SK-N-SH (cell line): ENCODE results near the gene MYMK. TPM values are rescaled to one million over a fixed set of nuclear protein-coding genes. Genes with fewer than 3 reads are reported as not detected.
A peak's percentile ranks its signal among the peaks of the same experiment; 100 is the strongest.

Experiments used
- CTCF ChIA-PET: fragments of 300-600, 350-600 bp; formaldehyde crosslinking; extraction: SDS; loops from one replicate; lab custom pipeline; 2021; lab: Yijun Ruan, JAX
- POLR2A ChIA-PET: fragments of 350-600 bp; sonication (Branson Sonifier 250); formaldehyde crosslinking; extraction: SDS; loops from one replicate; lab custom pipeline; 2020; ENCODE audit warnings: antibody characterized with exemption, inconsistent platforms; lab: Yijun Ruan, JAX
- DNase-seq: peaks from one replicate; pipeline ENCODE4 v3.0.0; 2012
- H2AFZ ChIP-seq: fragments of 200-600 bp; sonication (generic); 2 replicates; pipeline ENCODE4 v1.8.1; 2016; ENCODE audit warnings: antibody characterized with exemption, mild to moderate bottlenecking, low read depth
- H3F3A ChIP-seq: fragments of 200-600 bp; sonication (generic); replicated peaks from 2 replicates; pipeline ENCODE3; 2016; ENCODE audit warnings: antibody characterized with exemption, mild to moderate bottlenecking; ENCODE audit not compliant: insufficient read depth
- H3K27ac ChIP-seq, 2 experiments: fragments of 200-500 bp in 1 of 2; fragments of 200-600 bp in 1 of 2; sonication (Bioruptor generic) in 1 of 2; sonication (generic), shearing (Covaris generic) in 1 of 2; 2 replicates each; pipeline versions ENCODE4 v1.5.1 to v1.6.1; 2014 to 2016; ENCODE audit warnings: low read depth in 2 of 2, inconsistent platforms in 1 of 2, low read length in 1 of 2, mild to moderate bottlenecking in 1 of 2, mixed read lengths in 1 of 2
- H3K27me3 ChIP-seq: fragments of 200-600 bp; sonication (generic), shearing (Covaris generic); 2 replicates; pipeline ENCODE4 v1.6.1; 2016; ENCODE audit warnings: mixed run types; ENCODE audit not compliant: insufficient read depth
- H3K36me3 ChIP-seq, 2 experiments: fragments of 200-500 bp in 1 of 2; fragments of 200-600 bp in 1 of 2; sonication (Bioruptor generic) in 1 of 2; sonication (generic) in 1 of 2; replicated peaks in 1 of 2; 2 replicates each; pipeline versions ENCODE3 to v1.5.1; 2014 to 2016; ENCODE audit warnings: low read length in 1 of 2, mild to moderate bottlenecking in 1 of 2; ENCODE audit not compliant: insufficient read depth in 2 of 2, control insufficient read depth in 1 of 2
- H3K4me1 ChIP-seq, 2 experiments: fragments of 200-500 bp in 1 of 2; fragments of 200-600 bp in 1 of 2; sonication (Bioruptor generic) in 1 of 2; sonication (generic), shearing (Covaris generic) in 1 of 2; 2 replicates each; pipeline versions ENCODE4 v1.5.1 to v1.6.1; 2014 to 2016; ENCODE audit warnings: low read depth in 1 of 2, low read length in 1 of 2, mixed run types in 1 of 2; ENCODE audit not compliant: insufficient read depth in 2 of 2, control insufficient read depth in 1 of 2
- H3K4me2 ChIP-seq: fragments of 200-600 bp; sonication (generic), shearing (Covaris generic); 2 replicates; pipeline ENCODE4 v1.6.1; 2017; ENCODE audit warnings: mixed run types
- H3K4me3 ChIP-seq, 2 experiments: fragments of 200-500 bp in 1 of 2; fragments of 200-600 bp in 1 of 2; sonication (Bioruptor generic) in 1 of 2; sonication (generic), shearing (Covaris generic) in 1 of 2; 2 replicates each; pipeline versions ENCODE4 v1.5.1 to v1.8.1; 2014 to 2016; ENCODE audit warnings: low read depth in 2 of 2, inconsistent platforms in 1 of 2, low read length in 1 of 2, mild to moderate bottlenecking in 1 of 2, mixed read lengths in 1 of 2, moderate library complexity in 1 of 2
- H3K79me2 ChIP-seq: fragments of 200-600 bp; sonication (generic); 2 replicates; pipeline ENCODE4 v1.8.1; 2017; ENCODE audit warnings: mild to moderate bottlenecking; ENCODE audit not compliant: insufficient read depth
- H3K9ac ChIP-seq: fragments of 200-600 bp; sonication (generic); 2 replicates; pipeline ENCODE4 v1.6.1; 2017; ENCODE audit warnings: mixed run types
- H3K9me2 ChIP-seq: fragments of 200-600 bp; sonication (generic); 2 replicates; pipeline ENCODE4 v1.6.1; 2017; ENCODE audit warnings: mixed run types
- H3K9me3 ChIP-seq: fragments of 200-600 bp; sonication (generic); 2 replicates; pipeline ENCODE4 v1.6.1; 2017; ENCODE audit warnings: mixed run types, mild to moderate bottlenecking, moderate library complexity
- H4K20me1 ChIP-seq: fragments of 200-600 bp; sonication (generic); 2 replicates; pipeline ENCODE4 v1.6.1; 2017; ENCODE audit warnings: mild to moderate bottlenecking, mixed run types; ENCODE audit not compliant: insufficient read depth
- CHD2 ChIP-seq: fragments of 150-350 bp; IDR thresholded peaks from 2 replicates; pipeline ENCODE4 v1.6.1; 2018; ENCODE audit warnings: low read length; ENCODE audit not compliant: partially characterized antibody
- FOXM1 ChIP-seq: IDR thresholded peaks from 2 replicates; pipeline ENCODE4 v1.4.0; 2012; ENCODE audit warnings: low read depth, mild to moderate bottlenecking
- GABPA ChIP-seq: IDR thresholded peaks from 2 replicates; pipeline ENCODE4 v1.4.0; 2012; ENCODE audit warnings: low read depth, mild to moderate bottlenecking
- IRF3 ChIP-seq: fragments of 150-350 bp; IDR thresholded peaks from 2 replicates; pipeline ENCODE4 v1.6.1; 2016; ENCODE audit warnings: mild to moderate bottlenecking, low read depth, low read length
- NFIC ChIP-seq: IDR thresholded peaks from 2 replicates; pipeline ENCODE4 v1.4.0; 2012; ENCODE audit warnings: borderline replicate concordance
- PBX3 ChIP-seq: IDR thresholded peaks from 2 replicates; pipeline ENCODE4; 2012
- POLR2AphosphoS5 ChIP-seq: IDR thresholded peaks from 2 replicates; pipeline ENCODE4 v1.6.1; 2012; ENCODE audit warnings: low read depth, low read length
- RAD21 ChIP-seq: IDR thresholded peaks from 2 replicates; pipeline ENCODE4 v1.6.1; 2012; ENCODE audit warnings: mild to moderate bottlenecking, low read length
- REST ChIP-seq: IDR thresholded peaks from 2 replicates; pipeline ENCODE4 v1.6.1; 2012; ENCODE audit warnings: mild to moderate bottlenecking, low read depth, low read length, moderate library complexity
- RFX5 ChIP-seq: IDR thresholded peaks from 2 replicates; pipeline ENCODE4 v1.6.1; 2012; ENCODE audit warnings: mild to moderate bottlenecking, improper control_type of control experiment, low read length
- SIN3A ChIP-seq: IDR thresholded peaks from 2 replicates; pipeline ENCODE4 v1.6.1; 2012; ENCODE audit warnings: low read depth, mild to moderate bottlenecking, low read length, moderate library complexity, borderline replicate concordance
- YY1 ChIP-seq: IDR thresholded peaks from 2 replicates; pipeline ENCODE4 v1.4.0; 2012; ENCODE audit warnings: low read depth, mild to moderate bottlenecking
- WGBS: methylation state at CpG from one replicate; pipeline ENCODE4 v1.1.6; 2017; ENCODE audit warnings: low lambda C conversion rate; 5-methylcytosine and 5-hydroxymethylcytosine counted together
- polyA plus RNA-seq, 3 experiments: library from polyadenylated mRNA; depleted of rRNA; stranded (reverse); fragments of >200 nt; gene quantifications; 2 replicates each; pipeline ENCODE4 v1.2.3, GENCODE V29; 2012

The MYMK gene
- polyA plus RNA-seq, 1 of the 3 experiments (the other 2 are of a cell fraction) = not detected

GRCh38 chr9:133566817-133567216, 42.1 kb upstream of the MYMK start:
- CTCF ChIA-PET = interaction anchor here (0.6 kb wide), 1 partner anchor 26 kb away, joined by 3 read pairs; no protein-coding TSS in a partner anchor
- Histone ChIP-seq H3K9ac (no peak overlapping the region), H3K36me3 (no peaks in the 10 kb centered on the region), H3K9me2 (no peaks in the 10 kb centered on the region), H3K4me3 (no peak overlapping the region), H3F3A (no peaks in the 10 kb centered on the region), H3K27ac (no peak overlapping the region; a peak in 1 of 4 replicates), H3K27me3 (0 out of 2 replicates have a peak, but pooled peaks cover 10% of the 10 kb centered on the region), H3K4me1 (peaks cover 0 to 63% of the 10 kb centered on the region in 2 experiments; a peak in 2 of 4 replicates), H2AFZ (no peak overlapping the region), H3K79me2 (no peaks in the 10 kb centered on the region), H4K20me1 (no peaks in the 10 kb centered on the region), H3K9me3 (no peaks in the 10 kb centered on the region), H3K4me2 (no peak overlapping the region)
- TF ChIP-seq SIN3A (no peak), IRF3 (no peak)
- 83% methylated on average over 10 of the region's 17 CpGs for WGBS
- POLR2A ChIA-PET = interaction anchor here (0.9 kb wide), 1 partner anchor 30 kb away, joined by 3 read pairs; no protein-coding TSS in a partner anchor
- no peak for DNase-seq

GRCh38 chr9:133566382-133566781, 41.6 kb upstream of the MYMK start:
- 43% methylated on average over 1 of the region's 14 CpGs for whole genome bisulfite sequencing
- Histone ChIP-seq H3K27me3 (0 out of 2 replicates have a peak, but pooled peaks cover 10% of the 10 kb centered on the region), H3K4me1 (peaks cover 0 to 58% of the 10 kb centered on the region in 2 experiments; a peak in 2 of 4 replicates), H3K4me2 (no peak overlapping the region), H3K36me3 (no peaks in the 10 kb centered on the region), H3K9me2 (no peaks in the 10 kb centered on the region), H3K79me2 (no peaks in the 10 kb centered on the region), H3K27ac (no peak overlapping the region), H2AFZ (no peak overlapping the region), H3K9me3 (no peaks in the 10 kb centered on the region), H3F3A (no peaks in the 10 kb centered on the region), H3K4me3 (no peak overlapping the region), H4K20me1 (no peaks in the 10 kb centered on the region), H3K9ac (no peak overlapping the region)
- ChIA-PET CTCF (interaction anchor here (0.6 kb wide), 1 partner anchor 26 kb away, joined by 3 read pairs; no protein-coding TSS in a partner anchor), POLR2A (interaction anchor here (0.9 kb wide), 1 partner anchor 30 kb away, joined by 3 read pairs; no protein-coding TSS in a partner anchor)
- TF ChIP-seq IRF3 = no peak
- no peak for TF ChIP-seq NFIC
- DNase-seq = no peak

GRCh38 chr9:133564451-133565116, 39.8 kb upstream of the MYMK start:
- Histone ChIP-seq H3K4me1 (peaks cover 0 to 55% of the 10 kb centered on the region in 2 experiments; a peak in 2 of 4 replicates), H3K4me3 (no peak overlapping the region), H3K36me3 (no peaks in the 10 kb centered on the region), H3K9ac (no peak overlapping the region), H3K27me3 (0 out of 2 replicates have a peak, but pooled peaks cover 10% of the 10 kb centered on the region), H3K4me2 (no peak overlapping the region), H3K27ac (peak overlapping the region in 1 of 2 experiments; percentile 39; a peak in 1 of 4 replicates), H3K9me3 (no peaks in the 10 kb centered on the region), H3K79me2 (no peaks in the 10 kb centered on the region), H3F3A (no peaks in the 10 kb centered on the region), H3K9me2 (no peaks in the 10 kb centered on the region), H4K20me1 (no peaks in the 10 kb centered on the region), H2AFZ (no peak overlapping the region)
- CTCF ChIA-PET = no interaction called here
- DNase-seq = no peak
- POLR2A ChIA-PET = no interaction called here
- WGBS = 86% methylated on average over 9 of the region's 11 CpGs
- TF ChIP-seq PBX3 (no peak), REST (no peak), RAD21 (no peak), FOXM1 (no peak), YY1 (no peak), RFX5 (no peak), GABPA (no peak), POLR2AphosphoS5 (no peak), CHD2 (no peak)
